Measurements from ENCODE around the gene APPBP2.
"Not testable (repeated sequence)": the region's sequence is repeated elsewhere in the genome, so short reads cannot be mapped to it uniquely, and the experiment has no call there.

APPBP2 gene

GRCh38 chr17:60529806-60530205, 3.8 kb upstream of the APPBP2 start:
- no peak for DNase-seq

- DNase-seq: no peak
Measured at GRCh38 chr17:60528828-60529227, 2.8 kb upstream of the APPBP2 start.

- no peak for DNase-seq
Measured at GRCh38 chr17:60527701-60528100, 1.7 kb upstream of the APPBP2 start.

GRCh38 chr17:60526726-60527125, 684 bp upstream of the APPBP2 start:
- DNase-seq: no peak

- no peak for DNase-seq
Measured at GRCh38 chr17:60525328-60525684, 736 bp downstream of the APPBP2 start.

GRCh38 chr17:60524463-60525327, 1.3 kb downstream of the APPBP2 start:
- DNase-seq: no peak

GRCh38 chr17:60523822-60524221, 2.2 kb downstream of the APPBP2 start:
- DNase-seq: no peak

GRCh38 chr17:60522889-60523626, 3.0 kb downstream of the APPBP2 start:
- no peak for DNase-seq

GRCh38 chr17:60519795-60520194, 6.2 kb downstream of the APPBP2 start:
- no peak for DNase-seq

- not testable (repeated sequence) for DNase-seq
Measured at GRCh38 chr17:60515683-60516082, 10.4 kb downstream of the APPBP2 start.

GRCh38 chr17:60515199-60515598, 10.8 kb downstream of the APPBP2 start:
- not testable (repeated sequence) for DNase-seq

- no peak for DNase-seq
Measured at GRCh38 chr17:60514500-60514899, 11.5 kb downstream of the APPBP2 start.

GRCh38 chr17:60514053-60514452, 12.0 kb downstream of the APPBP2 start:
- DNase-seq: no peak

- no peak for DNase-seq
Measured at GRCh38 chr17:60513014-60513413, 13.0 kb downstream of the APPBP2 start.

GRCh38 chr17:60510723-60511122, 15.3 kb downstream of the APPBP2 start:
- no peak for DNase-seq

GRCh38 chr17:60510031-60510430, 16.0 kb downstream of the APPBP2 start:
- DNase-seq: no peak

- DNase-seq: no peak
Measured at GRCh38 chr17:60508384-60508980, 17.6 kb downstream of the APPBP2 start.

GRCh38 chr17:60506312-60506711, 19.7 kb downstream of the APPBP2 start:
- DNase-seq: no peak

- no peak for DNase-seq
Measured at GRCh38 chr17:60502145-60502544, 23.9 kb downstream of the APPBP2 start.

GRCh38 chr17:60501589-60501988, 24.5 kb downstream of the APPBP2 start:
- DNase-seq: no peak

- DNase-seq: no peak
Measured at GRCh38 chr17:60496041-60496440, 30.0 kb downstream of the APPBP2 start.

GRCh38 chr17:60495260-60495659, 30.8 kb downstream of the APPBP2 start:
- no peak for DNase-seq

GRCh38 chr17:60493847-60494321, 32.2 kb downstream of the APPBP2 start:
- no peak for DNase-seq

GRCh38 chr17:60491771-60492170, 34.3 kb downstream of the APPBP2 start:
- no peak for DNase-seq
